NCI-H526 (cell line): ENCODE results near the gene NARS2.
"Not testable (repeated sequence)": the region's sequence is repeated elsewhere in the genome, so short reads cannot be mapped to it uniquely, and the experiment has no call there.

Experiments
- DNase-seq, 2 experiments: peaks; one replicate each; lab custom pipeline; 2025; lab: John Stamatoyannopoulos, UW

NARS2 gene

GRCh38 chr11:78542007-78542406 is 32.7 kb downstream of the NARS2 start:
- DNase-seq: no peak

DNA sequence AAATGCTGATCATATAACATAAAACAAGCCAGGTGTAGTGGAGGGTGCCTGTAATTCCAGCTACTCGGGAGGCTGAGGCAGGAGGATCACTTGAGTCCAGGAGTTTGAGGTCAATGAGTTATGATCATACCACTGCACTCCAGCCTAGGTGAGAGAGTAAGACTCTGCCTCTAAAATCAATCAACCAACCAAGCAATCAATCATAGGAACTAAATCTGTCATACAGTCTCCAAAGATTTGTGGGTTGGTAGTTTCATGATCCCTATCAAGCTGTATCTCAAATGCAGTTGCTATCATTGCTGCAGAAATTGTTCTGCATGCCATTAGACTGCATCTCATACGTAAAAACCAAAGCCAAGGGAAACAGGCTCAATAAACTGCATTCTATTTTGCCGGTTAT is 33.1 kb downstream of the NARS2 start:
- DNase-seq: no peak

- DNase-seq: no peak
Measured at GRCh38 chr11:78540256-78540655, 34.4 kb downstream of the NARS2 start.

- no peak for DNase-seq
Measured at GRCh38 chr11:78539506-78539905, 35.2 kb downstream of the NARS2 start.

DNA sequence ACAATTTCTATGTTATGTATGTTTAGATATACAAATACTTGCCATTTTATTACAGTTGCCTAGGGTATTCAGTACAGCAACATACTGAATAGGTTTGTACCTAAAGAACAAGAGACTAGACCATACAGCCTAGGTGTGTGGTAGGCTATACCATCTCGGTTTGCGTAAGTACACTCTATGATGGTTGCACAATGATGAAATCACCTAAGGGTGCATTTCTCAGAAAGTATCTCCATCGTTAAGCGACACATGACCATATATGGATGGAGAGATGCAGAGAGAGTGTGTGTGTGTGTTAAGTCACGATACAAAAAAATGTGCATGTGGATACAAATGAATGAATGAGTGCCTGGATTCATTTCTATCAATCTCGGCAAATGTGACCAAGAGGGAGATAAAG is 37.7 kb downstream of the NARS2 start:
- DNase-seq: no peak

GRCh38 chr11:78535920-78536319 is 38.7 kb downstream of the NARS2 start:
- DNase-seq: no peak

GRCh38 chr11:78535027-78535426 is 39.6 kb downstream of the NARS2 start:
- DNase-seq: no peak

- no peak for DNase-seq
Measured at GRCh38 chr11:78533399-78533798, 41.3 kb downstream of the NARS2 start.

- DNase-seq: no peak
Measured at GRCh38 chr11:78532991-78533390, 41.7 kb downstream of the NARS2 start.

- DNase-seq: no peak
Measured at GRCh38 chr11:78526497-78527146, 48.0 kb downstream of the NARS2 start.

GRCh38 chr11:78525720-78526119 is 48.9 kb downstream of the NARS2 start:
- no peak for DNase-seq

- no peak for DNase-seq
Measured at GRCh38 chr11:78520230-78520629, 54.4 kb downstream of the NARS2 start.

GRCh38 chr11:78516281-78516680 is 58.4 kb downstream of the NARS2 start:
- no peak for DNase-seq

DNA sequence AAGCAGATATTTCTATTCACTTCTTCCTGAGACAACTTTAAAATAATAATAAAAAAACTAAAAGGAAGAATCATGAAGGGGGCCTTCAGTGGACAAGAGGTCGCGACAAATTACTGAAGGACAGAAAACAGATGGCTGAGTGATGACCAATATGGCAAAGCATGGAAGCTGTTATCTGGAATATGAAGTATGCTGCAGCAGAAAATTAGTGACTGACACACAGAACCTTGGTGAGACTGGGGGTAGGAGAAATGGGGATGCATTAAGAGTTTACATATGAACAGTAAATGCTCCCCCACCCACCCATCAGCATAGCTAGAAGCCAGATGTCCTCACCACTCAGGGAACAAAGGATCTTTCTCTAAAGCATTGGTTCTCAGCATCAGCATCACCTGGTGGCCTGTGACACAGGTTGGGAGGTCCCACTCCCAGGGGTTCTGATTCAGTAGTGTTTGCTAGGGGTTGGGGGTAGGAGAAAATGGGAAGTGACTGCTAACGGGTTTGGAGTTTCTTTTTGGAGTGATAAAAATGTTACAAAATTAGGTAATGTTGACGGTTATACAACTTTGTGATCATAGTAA is 59.7 kb downstream of the NARS2 start:
- DNase-seq: peak; percentile 69 to 70

- not testable (repeated sequence) for DNase-seq
Measured at GRCh38 chr11:78513085-78513484, 61.6 kb downstream of the NARS2 start.

DNA sequence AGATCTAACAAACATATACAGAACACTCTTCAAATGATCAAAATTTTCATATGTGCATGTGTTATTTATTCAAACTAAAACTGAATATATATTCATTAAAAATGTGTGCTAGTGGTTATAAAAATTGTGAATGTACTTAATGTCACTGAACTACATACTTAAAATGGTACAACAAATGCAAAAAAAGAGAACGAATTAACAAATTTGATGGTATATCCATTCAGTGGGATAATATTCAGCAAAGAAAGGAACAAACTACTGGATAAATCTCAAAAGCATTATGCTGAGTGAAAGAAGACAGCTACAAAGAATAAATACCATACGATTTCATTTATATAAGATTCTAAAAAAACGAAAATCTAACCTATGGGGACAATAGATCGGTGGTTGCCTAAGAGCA is 64.1 kb downstream of the NARS2 start:
- DNase-seq: no peak

DNA sequence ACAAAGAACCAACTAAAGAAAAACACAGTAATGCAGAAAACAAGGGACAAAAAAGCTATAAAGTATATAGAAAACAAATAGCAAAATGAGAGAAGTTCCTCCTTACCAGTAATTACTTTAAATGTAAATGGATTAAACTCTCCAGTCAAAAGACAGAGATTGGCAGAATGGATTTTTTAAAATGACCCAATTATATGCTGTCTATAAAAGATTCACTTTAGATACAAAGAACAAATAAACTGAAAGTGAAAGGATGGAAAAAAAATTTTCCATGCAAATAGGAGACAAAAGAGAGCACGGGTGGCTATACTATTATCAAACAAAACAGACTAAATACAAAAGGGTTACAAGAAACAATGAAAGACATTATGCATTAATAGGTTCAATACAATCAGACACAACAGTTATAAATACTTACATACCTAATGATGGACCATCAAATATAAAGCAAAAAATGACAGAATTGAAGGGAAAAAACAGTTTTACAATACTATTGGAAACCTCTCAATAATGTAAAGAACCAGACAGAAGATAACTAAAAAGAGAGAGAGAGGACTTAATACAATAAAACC is 64.6 kb downstream of the NARS2 start:
- DNase-seq: no peak

DNA sequence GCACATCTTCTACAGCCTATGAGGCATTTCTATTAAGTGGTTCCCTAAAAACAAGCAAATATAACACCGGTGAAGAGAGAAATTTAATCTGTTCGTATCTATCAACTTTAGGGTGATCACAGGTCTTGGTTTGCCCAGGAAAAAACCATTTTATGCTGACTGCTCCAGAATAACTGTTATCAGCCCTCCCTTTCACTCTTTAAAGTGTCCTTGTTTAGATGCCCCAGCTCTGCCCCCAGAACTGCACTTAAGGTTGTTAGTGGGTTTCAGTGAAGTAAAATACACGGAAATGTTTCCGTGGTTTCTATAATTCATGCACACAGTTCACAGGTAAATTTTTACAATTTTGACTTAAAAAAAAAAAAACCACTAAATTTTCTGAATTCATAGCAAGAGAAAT is 70.0 kb downstream of the NARS2 start:
- no peak for DNase-seq

DNA sequence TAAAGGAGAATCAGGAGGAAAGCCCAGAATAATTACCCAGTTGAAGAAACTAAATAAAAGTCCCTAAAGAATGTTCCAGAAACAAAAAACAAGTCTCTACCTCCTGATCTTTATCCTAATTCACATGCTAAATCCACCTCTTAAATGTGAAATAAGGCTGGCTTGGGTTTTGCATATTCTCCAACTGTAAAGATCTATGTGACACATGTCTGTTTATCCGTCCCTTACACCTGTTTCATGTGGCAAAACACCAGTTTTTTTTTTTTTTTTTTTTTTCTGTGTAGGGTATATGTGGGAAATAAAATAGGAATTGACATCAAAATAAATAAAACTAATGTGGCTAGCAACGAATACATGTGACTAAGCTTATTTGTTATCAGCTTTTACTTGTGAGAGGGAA is 70.5 kb downstream of the NARS2 start:
- peak; percentile 46 to 71 for DNase-seq

DNA sequence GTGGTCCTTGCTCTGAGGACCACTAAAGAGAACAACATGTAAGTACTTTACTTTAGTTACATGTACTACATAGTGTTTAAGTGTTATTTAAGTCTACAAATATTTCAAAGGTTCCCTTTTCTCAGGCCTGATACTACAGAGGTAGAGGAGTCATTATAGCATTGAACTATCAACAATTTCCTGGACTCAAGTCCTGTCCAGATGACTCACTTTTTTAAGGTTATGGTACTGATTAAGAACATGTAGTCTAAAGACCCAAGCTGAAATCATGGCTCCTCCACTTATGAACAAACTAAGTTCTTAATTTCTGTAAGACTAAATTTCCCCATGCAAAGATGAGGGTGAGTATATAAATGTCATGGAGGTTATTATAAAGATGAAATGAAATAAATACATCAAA is 74.7 kb downstream of the NARS2 start:
- DNase-seq: no peak

GRCh38 chr11:78497293-78497692 is 77.4 kb downstream of the NARS2 start:
- DNase-seq: no peak

- no peak for DNase-seq
Measured at GRCh38 chr11:78493413-78493975, 81.2 kb downstream of the NARS2 start.

DNA sequence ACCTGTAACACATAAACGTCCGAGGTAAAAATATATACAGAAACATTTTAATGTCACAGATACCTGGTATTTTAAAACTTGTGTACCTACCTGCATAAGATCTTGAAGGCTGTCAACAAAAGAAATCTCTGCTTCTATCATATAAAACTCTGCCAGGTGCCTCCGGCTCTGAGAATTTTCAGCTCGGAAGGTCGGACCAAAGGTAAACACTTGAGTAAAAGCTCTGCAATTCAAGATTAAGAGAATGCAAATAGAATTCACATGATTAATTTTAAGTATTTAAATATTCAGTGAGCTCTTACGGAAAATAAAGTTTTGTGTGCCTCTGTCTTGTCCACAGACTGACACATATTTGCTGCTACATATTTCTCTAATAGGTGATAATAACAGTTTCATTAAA is 81.7 kb downstream of the NARS2 start:
- no peak for DNase-seq

DNA sequence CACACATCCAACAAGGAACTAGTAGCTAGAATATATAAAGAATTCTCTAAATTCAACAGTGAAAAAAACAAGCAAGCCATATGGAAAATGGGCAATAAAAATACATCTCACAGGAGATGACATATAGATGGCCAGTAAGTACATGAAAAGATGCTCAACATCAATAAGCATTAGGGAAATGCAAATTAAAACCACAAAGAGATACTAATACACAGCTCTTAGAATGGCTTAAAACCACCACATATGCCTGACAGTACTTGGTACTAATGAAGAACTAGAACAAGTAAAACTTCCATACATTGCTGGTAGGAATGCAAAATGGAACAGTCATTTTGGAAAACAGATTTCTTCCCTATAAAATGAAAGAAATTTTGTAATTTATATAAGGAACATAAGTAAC is 85.5 kb downstream of the NARS2 start:
- DNase-seq: no peak
